Endothelial cell of umbilical vein (primary cell): ENCODE measurements around the gene GGTLC2. TPM values are rescaled to one million over a fixed set of nuclear protein-coding genes. Genes with fewer than 3 reads are reported as not detected.
A peak's percentile ranks its signal among the peaks of the same experiment; 100 is the strongest.

ENCODE experiments used
- BruUV-seq: library from RNA; stranded (reverse); fragments of 400-500 nt; replicated peaks from 2 replicates; lab custom pipeline; 2021; lab: Mats Ljungman, UMichigan
- CTCF ChIA-PET: fragments of 300-600, 350-600 bp; sonication (Branson Sonifier 250); formaldehyde crosslinking; loops from one replicate; lab custom pipeline; 2021; ENCODE audit warnings: antibody characterized with exemption, inconsistent platforms; lab: Charles Lee
- POLR2A ChIA-PET: fragments of 300-600, 350-600 bp; sonication (Branson Sonifier 250); formaldehyde crosslinking; loops from one replicate; lab custom pipeline; 2021; ENCODE audit warnings: antibody characterized with exemption, inconsistent platforms; lab: Charles Lee
- DNase-seq: peaks from one replicate; pipeline ENCODE4 v3.0.0-alpha.2; 2011; ENCODE audit warnings: low read depth, low spot score
- FAIRE-seq: peaks from 2 replicates; lab custom pipeline; 2011; peaks lifted over from hg19 to GRCh38; lab: Jason Lieb, UNC
- H2AFZ ChIP-seq: 2 replicates; pipeline ENCODE4 v1.6.0; 2012; ENCODE audit warnings: low read depth, low read length, control low read depth, inconsistent platforms
- H3K27ac ChIP-seq: 2 replicates; pipeline ENCODE4 v1.5.1; 2011; ENCODE audit warnings: low read depth, mild to moderate bottlenecking, control low read depth, low read length, moderate library complexity; ENCODE audit not compliant: insufficient read depth
- H3K27me3 ChIP-seq, 2 experiments: 2 replicates each; pipeline versions ENCODE4 v1.6.0 to v1.6.1; 2011; ENCODE audit warnings: low read length in 2 of 2, mixed read lengths in 1 of 2; ENCODE audit not compliant: control insufficient read depth in 2 of 2, insufficient read depth in 2 of 2
- H3K36me3 ChIP-seq, 2 experiments: 2 replicates in 1 of 2; 3 replicates in 1 of 2; pipeline ENCODE4 v1.5.1; 2011; ENCODE audit warnings: low read length in 2 of 2, mild to moderate bottlenecking in 1 of 2, moderate library complexity in 1 of 2; ENCODE audit not compliant: control insufficient read depth in 2 of 2, insufficient read depth in 2 of 2; ENCODE audit errors: extremely low read depth in 1 of 2
- H3K4me1 ChIP-seq: 3 replicates; pipeline ENCODE4 v1.5.1; 2011; ENCODE audit warnings: mild to moderate bottlenecking, low read length; ENCODE audit not compliant: control insufficient read depth, insufficient read depth; ENCODE audit errors: extremely low read depth
- H3K4me2 ChIP-seq: 2 replicates; pipeline ENCODE4 v1.6.1; 2011; ENCODE audit warnings: low read length, control low read depth, mixed read lengths; ENCODE audit not compliant: insufficient read depth
- H3K4me3 ChIP-seq, 3 experiments: fragments of 200-600 bp in 1 of 3; sonication (generic), shearing (Covaris generic) in 1 of 3; replicated peaks in 1 of 3; 2 replicates each; pipeline ENCODE4 v1.5.1; 2011 to 2016; ENCODE audit warnings: control low read depth in 3 of 3, low read length in 3 of 3, mild to moderate bottlenecking in 2 of 3, inconsistent platforms in 1 of 3, low read depth in 1 of 3, moderate library complexity in 1 of 3; ENCODE audit not compliant: insufficient read depth in 1 of 3
- H3K79me2 ChIP-seq: 2 replicates; pipeline ENCODE4 v1.6.0; 2012; ENCODE audit warnings: low read length, inconsistent platforms; ENCODE audit not compliant: control insufficient read depth, insufficient read depth
- H3K9ac ChIP-seq: replicated peaks from 2 replicates; pipeline ENCODE3; 2011; ENCODE audit warnings: low read length, control low read depth; ENCODE audit not compliant: insufficient read depth; ENCODE audit errors: extremely low read depth
- H3K9me1 ChIP-seq: replicated peaks from 3 replicates; pipeline ENCODE4 v1.6.0; 2011; ENCODE audit warnings: mild to moderate bottlenecking, low read length; ENCODE audit not compliant: control insufficient read depth, insufficient read depth; ENCODE audit errors: extremely low read depth
- H3K9me3 ChIP-seq: replicated peaks from 2 replicates; pipeline ENCODE4 v1.5.1; 2012; ENCODE audit warnings: low read length, inconsistent platforms; ENCODE audit not compliant: control insufficient read depth, insufficient read depth
- H4K20me1 ChIP-seq: replicated peaks from 2 replicates; pipeline ENCODE3; 2011; ENCODE audit warnings: mild to moderate bottlenecking, low read length; ENCODE audit not compliant: control insufficient read depth, insufficient read depth; ENCODE audit errors: extremely low read depth
- CTCF ChIP-seq, 2 donors: IDR thresholded peaks; 1 replicate in 1 of 2; 2 replicates in 1 of 2; pipeline ENCODE4 v1.5.1; 2011; ENCODE audit warnings: low read length in 2 of 2, mild to moderate bottlenecking in 2 of 2, moderate library complexity in 2 of 2, control low read depth in 1 of 2, inconsistent platforms in 1 of 2, low read depth in 1 of 2; ENCODE audit not compliant: insufficient read depth in 1 of 2; ENCODE audit errors: extremely low read depth in 1 of 2
- MAX ChIP-seq: IDR thresholded peaks from 2 replicates; pipeline ENCODE4 v1.6.1; 2011; ENCODE audit not compliant: insufficient read depth, insufficient read length
- dilution Hi-C: fragments of 300-500 bp; cut with MboI; formaldehyde crosslinking; loops from one replicate; pipeline ENCODE4 v1.15.0; 2019; ENCODE audit warnings: low sequenced_read_pairs; ENCODE audit not compliant: extremely low pct_ligation_motif_present
- intact Hi-C: fragments of 100-400 bp; cut with micrococcal nuclease; formaldehyde crosslinking; loops from one replicate; pipeline ENCODE4 v1.10.0; 2022
- polyA plus RNA-seq, 4 experiments: library from polyadenylated mRNA; depleted of rRNA in 3 of 4; stranded (reverse) in 3 of 4; unstranded in 1 of 4; fragments of >200 nt; gene quantifications; 2 replicates each; pipeline versions ENCODE4 v1.2.1 to v1.2.3, GENCODE V29; 2011 to 2012; ENCODE audit warnings: missing spikeins in 1 of 4
- total RNA-seq: library from RNA; stranded (reverse); gene quantifications from 2 replicates; pipeline ENCODE4 v1.2.3, GENCODE V29; 2021

The GGTLC2 gene
- total and polyA plus RNA-seq, 2 donors (not counting 3 experiments of a cell fraction or from before 2014, with no cell fraction given): not detected

DNA sequence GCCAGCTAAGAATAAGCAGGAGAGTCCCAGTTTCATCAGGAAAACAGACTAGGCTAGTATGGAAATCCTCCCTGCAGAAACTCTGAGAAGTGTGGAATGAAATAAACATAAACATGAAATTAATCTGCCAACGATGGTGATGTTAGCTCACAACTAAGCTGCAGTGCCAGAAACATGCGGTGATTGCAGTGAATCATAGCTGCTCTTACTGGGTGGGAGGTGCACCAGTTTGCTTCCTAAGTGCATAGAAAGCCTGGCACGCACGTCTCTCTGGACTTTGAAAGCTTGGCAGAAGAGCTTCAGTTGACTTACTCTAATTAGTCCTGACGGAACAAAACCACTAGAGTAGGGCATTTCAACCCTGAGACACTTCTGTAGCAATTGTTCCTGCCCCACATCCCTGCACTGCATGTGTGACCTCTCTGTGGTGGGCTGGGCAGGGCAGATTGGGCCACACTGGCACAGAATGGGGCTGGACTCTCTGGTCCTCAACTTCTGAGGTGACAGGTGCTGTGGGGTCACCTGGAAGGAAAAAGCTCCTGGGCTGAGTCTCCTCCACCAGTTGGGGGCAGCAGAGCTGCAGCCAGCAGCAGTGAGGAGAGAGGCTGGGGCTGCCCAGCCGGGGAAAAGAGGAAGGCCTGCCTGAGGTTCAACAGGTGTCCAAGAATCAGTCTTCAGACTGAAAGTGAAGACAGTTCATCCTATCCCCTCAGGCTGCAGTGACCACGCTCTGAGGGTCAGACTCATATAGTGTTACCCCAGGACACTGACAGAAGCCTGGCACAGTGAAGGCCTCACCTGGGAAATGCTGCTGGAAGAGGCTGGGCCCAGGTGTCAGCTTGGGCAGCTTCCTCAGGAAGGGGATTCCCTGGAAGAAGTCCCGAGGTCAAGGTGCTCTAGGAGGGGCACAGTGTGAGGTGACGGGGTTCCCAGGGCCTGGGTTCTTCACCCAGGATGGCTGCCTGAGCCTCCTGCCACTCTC lies 40.5 kb downstream of the GGTLC2 start:
- no peak overlapping the region for H3K4me3 ChIP-seq
- H3K36me3 ChIP-seq: no peaks in the 10 kb centered on the region
- no peaks in the 10 kb centered on the region for H3K4me1 ChIP-seq
- no TSS peak for BruUV-seq
- CTCF ChIA-PET: interaction anchor here (0.8 to 2.5 kb wide), 6 partner anchors 18 to 221 kb away, joined by 3 to 21 read pairs (median 4); no protein-coding TSS in a partner anchor
- H3K27ac ChIP-seq: no peak overlapping the region
- H3K27me3 ChIP-seq: peaks cover 0 to 2% of the 10 kb centered on the region in 2 experiments
- POLR2A ChIA-PET: no interaction called here
- dilution Hi-C loops: no loop called here
- intact Hi-C loops: loop anchor here (2.0 to 10.0 kb wide), 2 partner anchors 100 to 224 kb away; no protein-coding TSS in a partner anchor
- H2AFZ ChIP-seq: no peak overlapping the region
- no peak overlapping the region for H3K9ac ChIP-seq
- no peaks in the 10 kb centered on the region for H3K9me3 ChIP-seq
- H3K79me2 ChIP-seq: no peaks in the 10 kb centered on the region
- TF ChIP-seq MAX (no peak), CTCF (IDR thresholded peaks at IDR 0.05; ENCODE audit: extremely low read depth in 1 of 2, insufficient read depth in 1 of 2, low read depth in 1 of 2, low read length in 2 of 2) (peak; percentile 30 to 41)
- no peaks in the 10 kb centered on the region for H4K20me1 ChIP-seq
- H3K4me2 ChIP-seq: no peak overlapping the region
- H3K9me1 ChIP-seq: no peaks in the 10 kb centered on the region
- FAIRE-seq (no peak), DNase-seq (no peak)
